HepG2 (cell line): Measurements from ENCODE around the gene MYO7A. TPM values are rescaled to one million over a fixed set of nuclear protein-coding genes. Genes with fewer than 3 reads are reported as not detected.

Experiments used
- ARNT ChIP-seq: fragments of 450-650 bp; IDR thresholded peaks from 2 replicates; pipeline ENCODE4 v1.6.1; 2017
- ATF1 ChIP-seq: IDR thresholded peaks from 2 replicates; pipeline ENCODE4 v1.6.1; 2016; ENCODE audit warnings: mild to moderate bottlenecking, control low read depth
- ATF2 ChIP-seq: sonication (generic); formaldehyde crosslinking; IDR thresholded peaks from 2 replicates; pipeline ENCODE4 v1.4.0; 2020; ENCODE audit warnings: missing genetic modification reagents
- CSRNP2 ChIP-seq: sonication (generic); formaldehyde crosslinking; conservative IDR thresholded peaks from 2 replicates; pipeline ENCODE4 v1.8.0; 2022; ENCODE audit warnings: low read depth, missing genetic modification reagents
- DMTF1 ChIP-seq: sonication (generic); formaldehyde crosslinking; IDR thresholded peaks from 2 replicates; pipeline ENCODE4 v1.4.0; 2020; ENCODE audit warnings: mild to moderate bottlenecking, missing genetic modification reagents
- FUBP1 ChIP-seq: sonication (generic); formaldehyde crosslinking; IDR thresholded peaks from 2 replicates; pipeline ENCODE4 v1.5.1; 2020; ENCODE audit warnings: missing genetic modification reagents, mild to moderate bottlenecking, borderline replicate concordance
- HNF4G ChIP-seq, 2 experiments: sonication (generic) in 1 of 2; formaldehyde crosslinking in 1 of 2; IDR thresholded peaks; 2 replicates each; pipeline versions ENCODE4 v1.4.0 to v1.6.1; 2011 to 2020; ENCODE audit warnings: borderline replicate concordance in 2 of 2, low read depth in 2 of 2, mild to moderate bottlenecking in 2 of 2, low read length in 1 of 2, missing genetic modification reagents in 1 of 2, moderate library complexity in 1 of 2
- MIER2 ChIP-seq: IDR thresholded peaks from 2 replicates; pipeline ENCODE4 v1.6.1; 2016; ENCODE audit warnings: missing biosample characterization, missing genetic modification reagents
- SRF ChIP-seq: IDR thresholded peaks from 2 replicates; pipeline ENCODE4 v1.6.1; 2011; ENCODE audit warnings: mild to moderate bottlenecking, low read depth, low read length, moderate library complexity
- TSC22D2 ChIP-seq: sonication (generic); formaldehyde crosslinking; IDR thresholded peaks from 2 replicates; pipeline ENCODE4 v1.5.1; 2020; ENCODE audit warnings: missing genetic modification reagents, mild to moderate bottlenecking, borderline replicate concordance
- YEATS4 ChIP-seq: sonication (generic); formaldehyde crosslinking; IDR thresholded peaks from 2 replicates; pipeline ENCODE4 v1.4.0; 2020; ENCODE audit warnings: missing genetic modification reagents, borderline replicate concordance
- YY1 ChIP-seq: IDR thresholded peaks from 2 replicates; pipeline ENCODE4 v1.6.1; 2011; ENCODE audit warnings: low read length, low read depth, moderate library complexity, mild to moderate bottlenecking; ENCODE audit not compliant: insufficient read depth, insufficient replicate concordance
- ZBTB10 ChIP-seq: sonication (generic); formaldehyde crosslinking; IDR thresholded peaks from 2 replicates; pipeline ENCODE4 v1.4.0; 2020; ENCODE audit warnings: missing genetic modification reagents, borderline replicate concordance
- ZNF3 ChIP-seq: IDR thresholded peaks from 2 replicates; pipeline ENCODE4 v1.7.0; 2017; ENCODE audit warnings: inconsistent platforms
- ZNF484 ChIP-seq: sonication (generic); formaldehyde crosslinking; IDR thresholded peaks from 2 replicates; pipeline ENCODE4 v1.5.1; 2020; ENCODE audit warnings: mild to moderate bottlenecking, low read depth, missing genetic modification reagents, borderline replicate concordance
- ZSCAN29 ChIP-seq: sonication (generic); formaldehyde crosslinking; conservative IDR thresholded peaks from 2 replicates; pipeline ENCODE4 v1.4.0; 2020; ENCODE audit warnings: mild to moderate bottlenecking, missing genetic modification reagents
- ZZZ3 ChIP-seq: sonication (generic); formaldehyde crosslinking; IDR thresholded peaks from 2 replicates; pipeline ENCODE4 v1.4.0; 2020; ENCODE audit warnings: missing genetic modification reagents, mild to moderate bottlenecking, borderline replicate concordance
- polyA plus RNA-seq, 8 experiments: library from polyadenylated mRNA; depleted of rRNA in 3 of 8; stranded (reverse) in 7 of 8; unstranded in 1 of 8; fragments of >200 nt; fragmentation: Illumina TruSeq in 4 of 8; extraction: Trizol in 4 of 8; gene quantifications; 2 replicates each; pipeline versions ENCODE4 v1.2.1 to v1.2.3, GENCODE V29; 2011 to 2016; ENCODE audit warnings: low read depth in 4 of 8, missing spikeins in 1 of 8, mixed read lengths in 1 of 8; ENCODE audit not compliant: insufficient read depth in 1 of 8
- total RNA-seq, 5 experiments: library from RNA; depleted of rRNA; stranded (reverse); fragments of >200 nt; fragmentation: Illumina TruSeq; extraction: Trizol; gene quantifications; 2 replicates each; pipeline ENCODE4 v1.2.3, GENCODE V29; 2016; ENCODE audit warnings: low read depth in 1 of 5

Gene MYO7A
- total and polyA plus RNA-seq, 2 of the 13 experiments (the other 11 are each of a cell fraction or from before 2014, with no cell fraction given): 7.5 to 10.0 TPM

- no peak for TF ChIP-seq DMTF1 (CRISPR knock-in tag)
- no peak for TF ChIP-seq ZZZ3 (CRISPR knock-in tag)
- peak; percentile 66; the same call in 1 of the 2 replicates for TF ChIP-seq MIER2
- TF ChIP-seq YY1: no peak
- TF ChIP-seq ATF2 (CRISPR knock-in tag): 0 out of 2 replicates have a peak, but pooled peaks have one; percentile 51
- TF ChIP-seq CSRNP2 (CRISPR knock-in tag): no peak
- TF ChIP-seq HNF4G (IDR thresholded peaks at IDR 0.05; ENCODE audit: borderline replicate concordance, low read depth, low read length): peak; percentile 89
- no peak for TF ChIP-seq HNF4G (CRISPR knock-in tag; IDR thresholded peaks at IDR 0.05; ENCODE audit: borderline replicate concordance, low read depth)
- no peak for TF ChIP-seq ATF1
- TF ChIP-seq FUBP1: no peak
- TF ChIP-seq ARNT: no peak
- no peak for TF ChIP-seq ZNF3
- no peak for TF ChIP-seq SRF
- TF ChIP-seq ZBTB10 (CRISPR knock-in tag): no peak
- TF ChIP-seq ZNF484 (CRISPR knock-in tag): no peak
- 0 out of 2 replicates have a peak, but pooled peaks have one; percentile 68 for TF ChIP-seq ZSCAN29 (CRISPR knock-in tag)
- TF ChIP-seq YEATS4 (CRISPR knock-in tag): peak; percentile 55; the same call in 1 of the 2 replicates
- TF ChIP-seq TSC22D2 (CRISPR knock-in tag): 0 out of 2 replicates have a peak, but pooled peaks have one; percentile 22
These were observed 32.2 kb upstream of the MYO7A start (continued) for GRCh38 chr11:77095551-77096490.
